Erythroblast (primary cell): ENCODE data around the gene HPCAL1.

ENCODE experiments used
- GATA1 ChIP-seq: IDR thresholded peaks from 2 replicates; pipeline ENCODE4 v1.6.1; 2011; ENCODE audit warnings: low read depth, mild to moderate bottlenecking, control low read depth, low read length, moderate library complexity
- POLR2A ChIP-seq: IDR thresholded peaks from 2 replicates; pipeline ENCODE4 v1.6.1; 2011; ENCODE audit warnings: mild to moderate bottlenecking, low read length

GRCh38 chr2:10471046-10471571, 168.4 kb downstream of the HPCAL1 start:
- TF ChIP-seq POLR2A (no peak), GATA1 (no peak)
